ENCODE data around the gene WNT2B. TPM values are rescaled to one million over a fixed set of nuclear protein-coding genes. Genes with fewer than 3 reads are reported as not detected.

WNT2B gene
- total and polyA plus RNA-seq, 10 of the 15 experiments (the other 5 are each of a cell fraction or from before 2014, with no cell fraction given): 0.02 to 1.1 (median 0.14) TPM

- H2AFZ ChIP-seq (ENCODE audit: control insufficient read depth, low read depth, low read length): no peak overlapping the region
- CTCF ChIA-PET: interaction anchor here (1.5 kb wide), 1 partner anchor 10 kb away, joined by 3 read pairs; no protein-coding TSS in a partner anchor
- FAIRE-seq (no peak), ATAC-seq (no peak), DNase-seq (ENCODE audit: low read depth, low spot score) (no peak)
- H4K20me1 ChIP-seq (ENCODE audit: control insufficient read depth, insufficient read depth): no peaks in the 10 kb centered on the region
- no peaks in the 10 kb centered on the region for H3K36me3 ChIP-seq (ENCODE audit: control insufficient read depth in 2 of 2, insufficient read depth in 2 of 2, low read length in 1 of 2)
- SMC1A ChIA-PET (ENCODE audit: uncharacterized antibody, unreplicated experiment): interaction anchor here (0.6 to 3.5 kb wide), 3 partner anchors 10 to 47 kb away, joined by 3 to 16 read pairs (median 5); no protein-coding TSS in a partner anchor
- no peak overlapping the region for H3K9ac ChIP-seq (ENCODE audit: control insufficient read depth, insufficient read depth, low read length)
- no peak overlapping the region for H3K4me2 ChIP-seq (ENCODE audit: control insufficient read depth, insufficient read depth)
- TF ChIP-seq SUPT20H (IDR thresholded peaks at IDR 0.05; ENCODE audit: borderline replicate concordance, control insufficient read depth, low read depth, low read length) (no peak), ZNF687 (IDR thresholded peaks at IDR 0.05) (no peak), SMAD5 (IDR thresholded peaks at IDR 0.05; ENCODE audit: low read depth) (no peak), ZBTB11 (CRISPR knock-in tag; IDR thresholded peaks at IDR 0.05) (no peak), MYC (IDR thresholded peaks at IDR 0.05; ENCODE audit: insufficient read depth, insufficient read length, insufficient replicate concordance, low read length, severe bottlenecking) (no peak)
- H3K4me1 ChIP-seq (ENCODE audit: control insufficient read depth, insufficient read depth, low read length): no peaks in the 10 kb centered on the region
- in situ Hi-C loops (cut with MboI) (no loop called here), intact Hi-C loops (cut with micrococcal nuclease; ENCODE audit: unreplicated experiment) (no loop called here)
- BruUV-seq (replicated peaks): no TSS peak
- H3K4me3 ChIP-seq: no peak overlapping the region
- RAD21 ChIA-PET (ENCODE audit: unreplicated experiment): no interaction called here
- H3K79me2 ChIP-seq (ENCODE audit: control insufficient read depth, insufficient read depth, low read length): no peaks in the 10 kb centered on the region
- POLR2A ChIA-PET: interaction anchor here (0.6 kb wide), 1 partner anchor 452 kb away, joined by 3 read pairs; no protein-coding TSS in a partner anchor
- no peaks in the 10 kb centered on the region for H3K9me3 ChIP-seq (replicated peaks; ENCODE audit: control insufficient read depth, insufficient read depth, low read length)
- H3K27ac ChIP-seq (ENCODE audit: control insufficient read depth, insufficient read depth): no peak overlapping the region
- H3K27me3 ChIP-seq (replicated peaks in 1 of 2; ENCODE audit: control insufficient read depth in 2 of 2, insufficient read depth in 2 of 2, low read length in 1 of 2): no peaks in the 10 kb centered on the region
These were observed 19.3 kb downstream of the WNT2B start for GRCh38 chr1:112528076-112528475.
